Activated CD4-positive, alpha-beta T cell treated with anti-CD3 and anti-CD28 coated beads for 36 hours (primary cell): ENCODE data around the gene SIL1. TPM values are rescaled to one million over a fixed set of nuclear protein-coding genes. Genes with fewer than 3 reads are reported as not detected.
"Not testable (repeated sequence)": the region's sequence is repeated elsewhere in the genome, so short reads cannot be mapped to it uniquely, and the experiment has no call there.

Experiments
- ATAC-seq: fragments of 200-7000 bp; cut with Tn5 transposase; one replicate; pipeline ENCODE4 v1.10.0; 2021; ENCODE audit warnings: mild to moderate bottlenecking, moderate library complexity
- CTCF ChIA-PET: fragments of 350-600 bp; sonication (Branson Sonifier 250); formaldehyde crosslinking; loops from one replicate; lab custom pipeline; 2021; ENCODE audit warnings: antibody characterized with exemption; lab: Charles Lee
- POLR2A ChIA-PET: fragments of 350-600 bp; sonication (Branson Sonifier 250); formaldehyde crosslinking; loops from one replicate; lab custom pipeline; 2021; ENCODE audit warnings: antibody characterized with exemption, inconsistent platforms; lab: Charles Lee
- DNase-seq: peaks from one replicate; pipeline ENCODE4 v3.0.0-alpha.2; 2020
- H3K27ac Mint-ChIP-seq: one replicate; pipeline ENCODE4 v1.8.0; 2021; ENCODE audit warnings: mixed read lengths
- H3K27me3 Mint-ChIP-seq: one replicate; pipeline ENCODE4 v1.8.0; 2021; ENCODE audit warnings: mixed read lengths
- H3K36me3 Mint-ChIP-seq: one replicate; pipeline ENCODE4 v1.8.0; 2021; ENCODE audit warnings: low read depth, mixed read lengths
- H3K4me1 Mint-ChIP-seq: one replicate; pipeline ENCODE4 v1.8.0; 2021; ENCODE audit warnings: mixed read lengths
- H3K4me3 Mint-ChIP-seq: one replicate; pipeline ENCODE4 v1.8.0; 2021; ENCODE audit warnings: mild to moderate bottlenecking, moderate library complexity, mixed read lengths
- H3K9me3 Mint-ChIP-seq: one replicate; pipeline ENCODE4 v1.8.0; 2021; ENCODE audit warnings: low read depth, mixed read lengths
- intact Hi-C, 2 experiments: fragments of 100-400 bp; cut with DNase I in 1 of 2; cut with micrococcal nuclease in 1 of 2; formaldehyde crosslinking; loops; one replicate each; pipeline versions ENCODE4 v1.14.2 to v1.15.1; 2022 to 2024; cut with DNase I, micrococcal nuclease
- total RNA-seq, 2 experiments: library from RNA; stranded (reverse); gene quantifications; one replicate each; pipeline ENCODE4 v1.2.3, GENCODE V29; 2021

Gene SIL1
- total RNA-seq, 2 experiments from 2014 or later, result 11.2 to 14.4 TPM

DNA sequence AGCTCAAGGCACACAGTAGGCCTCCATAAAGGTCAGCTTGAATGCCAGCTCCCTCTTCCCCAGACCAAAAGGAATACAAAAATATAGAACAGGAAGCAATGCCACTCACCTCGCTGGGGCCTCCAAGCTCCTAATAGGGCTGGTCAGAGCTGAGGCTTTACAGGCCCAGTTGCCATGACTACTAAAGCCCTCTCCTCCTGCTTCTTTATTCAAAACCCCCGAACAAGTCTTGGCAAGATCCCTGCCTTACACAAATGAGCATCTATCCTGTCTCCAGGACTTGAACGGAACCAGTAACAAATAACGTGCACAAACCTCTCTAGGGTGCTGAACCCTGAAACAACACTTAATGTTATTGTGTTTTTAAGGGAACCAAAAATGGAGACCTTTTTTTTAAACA is 136.3 kb downstream of the SIL1 start:
- CTCF ChIA-PET, result interaction anchor here (0.6 to 0.7 kb wide), 2 partner anchors 46 to 364 kb away, joined by 3 read pairs; no protein-coding TSS in a partner anchor
- POLR2A ChIA-PET, result no interaction called here
- intact Hi-C loops, result no loop called here
- ATAC-seq, result no peak
- no peaks in the 10 kb centered on the region for H3K27me3 Mint-ChIP-seq
- no peak overlapping the region for H3K27ac Mint-ChIP-seq
- H3K36me3 Mint-ChIP-seq, result no peaks in the 10 kb centered on the region
- no peak overlapping the region for H3K4me3 Mint-ChIP-seq
- DNase-seq, result no peak
- H3K4me1 Mint-ChIP-seq, result no peaks in the 10 kb centered on the region
- no peaks in the 10 kb centered on the region for H3K9me3 Mint-ChIP-seq

DNA sequence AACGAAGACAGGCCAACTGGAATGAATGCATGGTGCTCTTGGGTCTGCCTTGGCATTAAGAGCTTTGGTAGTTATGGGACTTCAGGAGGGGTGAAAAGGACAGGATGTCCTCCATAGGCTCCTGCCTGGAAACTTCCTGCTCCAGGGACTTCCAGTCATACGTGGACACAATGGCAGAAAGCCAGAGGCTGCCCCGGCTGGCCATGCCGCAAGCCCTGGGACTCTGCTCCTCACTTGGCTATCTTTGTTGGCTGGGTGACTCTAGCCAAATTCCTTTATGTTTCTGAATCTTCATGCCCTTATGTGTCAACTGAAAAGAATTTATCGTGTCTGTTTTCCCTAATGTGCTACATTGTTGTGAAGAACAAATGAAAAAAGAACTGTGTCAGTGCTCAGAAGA is 136.9 kb downstream of the SIL1 start:
- CTCF ChIA-PET, result interaction anchor here (0.6 to 0.7 kb wide), 2 partner anchors 46 to 364 kb away, joined by 3 read pairs; no protein-coding TSS in a partner anchor
- POLR2A ChIA-PET, result no interaction called here
- DNase-seq (no peak), ATAC-seq (no peak)
- no peaks in the 10 kb centered on the region for H3K27me3 Mint-ChIP-seq
- no peaks in the 10 kb centered on the region for H3K4me1 Mint-ChIP-seq
- no peak overlapping the region for H3K27ac Mint-ChIP-seq
- H3K9me3 Mint-ChIP-seq, result no peaks in the 10 kb centered on the region
- no peak overlapping the region for H3K4me3 Mint-ChIP-seq
- no peaks in the 10 kb centered on the region for H3K36me3 Mint-ChIP-seq
- intact Hi-C loops, result no loop called here

DNA sequence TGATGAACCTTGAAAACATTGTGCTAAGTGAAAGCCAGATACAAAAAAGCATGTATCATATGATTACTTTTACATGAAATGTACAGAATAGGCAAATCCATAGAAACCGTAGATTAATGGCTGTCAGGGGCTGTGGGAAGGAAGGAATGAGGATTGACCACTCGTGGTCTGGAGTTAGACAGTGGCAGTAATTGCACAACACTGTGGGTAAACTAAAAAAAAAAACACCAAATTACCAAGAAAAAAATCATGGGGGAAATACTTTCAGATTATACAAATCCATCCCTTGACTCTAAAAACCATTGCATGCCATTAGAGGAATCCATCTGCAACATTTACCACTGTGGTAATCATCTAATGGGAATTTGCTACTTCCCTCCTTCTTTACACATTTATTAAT is 140.0 kb downstream of the SIL1 start:
- Mint-ChIP-seq H3K36me3 (no peaks in the 10 kb centered on the region), H3K4me3 (no peak overlapping the region), H3K9me3 (no peaks in the 10 kb centered on the region), H3K27ac (no peak overlapping the region), H3K4me1 (no peaks in the 10 kb centered on the region), H3K27me3 (no peaks in the 10 kb centered on the region)
- DNase-seq (no peak), ATAC-seq (no peak)
- intact Hi-C loops, result no loop called here
- POLR2A ChIA-PET, result no interaction called here
- CTCF ChIA-PET, result no interaction called here

DNA sequence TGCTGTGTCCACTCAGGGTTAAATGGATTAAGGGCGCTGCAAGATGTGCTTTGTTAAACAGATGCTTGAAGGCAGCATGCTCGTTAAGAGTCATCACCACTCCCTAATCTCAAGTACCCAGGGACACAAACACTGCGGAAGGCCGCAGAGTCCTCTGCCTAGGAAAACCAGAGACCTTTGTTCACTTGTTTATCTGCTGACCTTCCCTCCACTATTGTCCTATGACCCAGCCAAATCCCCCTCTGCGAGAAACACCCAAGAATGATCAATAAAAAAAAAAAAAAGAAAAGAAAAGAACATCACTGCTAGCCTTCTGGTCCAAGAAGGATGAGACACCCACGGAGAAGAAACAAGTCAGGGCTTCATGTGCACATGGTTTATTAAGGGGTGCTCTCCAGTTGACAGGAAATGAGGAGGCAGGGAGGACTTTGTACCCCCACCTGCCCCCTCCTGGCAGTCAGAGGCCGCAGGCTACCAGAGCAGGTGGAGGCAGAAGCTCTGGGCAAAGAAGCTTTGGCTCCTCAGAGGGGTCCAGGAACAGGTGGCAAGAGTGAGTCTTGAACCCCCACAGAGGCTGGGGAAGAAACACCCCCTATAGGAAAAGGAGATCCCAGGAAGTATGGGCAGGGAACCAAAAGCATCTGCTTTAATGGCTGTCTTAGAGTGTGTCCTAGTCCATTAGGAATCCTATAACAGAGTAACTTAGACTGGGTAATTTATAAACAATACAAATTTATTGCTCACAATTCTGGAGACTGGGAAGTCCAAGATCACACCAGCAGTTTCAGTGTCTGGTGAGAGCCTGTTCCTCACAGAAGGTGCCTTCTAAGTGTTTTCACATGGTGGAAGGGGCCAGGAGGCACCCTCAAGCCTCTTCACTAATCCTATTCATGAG is 140.9 kb downstream of the SIL1 start:
- H3K4me1 Mint-ChIP-seq, ATAC-seq, H3K36me3 Mint-ChIP-seq, H3K4me3 Mint-ChIP-seq, H3K27me3 Mint-ChIP-seq, H3K9me3 Mint-ChIP-seq, H3K27ac Mint-ChIP-seq, CTCF ChIA-PET, POLR2A ChIA-PET, DNase-seq, intact Hi-C loops: not testable (repeated sequence)

DNA sequence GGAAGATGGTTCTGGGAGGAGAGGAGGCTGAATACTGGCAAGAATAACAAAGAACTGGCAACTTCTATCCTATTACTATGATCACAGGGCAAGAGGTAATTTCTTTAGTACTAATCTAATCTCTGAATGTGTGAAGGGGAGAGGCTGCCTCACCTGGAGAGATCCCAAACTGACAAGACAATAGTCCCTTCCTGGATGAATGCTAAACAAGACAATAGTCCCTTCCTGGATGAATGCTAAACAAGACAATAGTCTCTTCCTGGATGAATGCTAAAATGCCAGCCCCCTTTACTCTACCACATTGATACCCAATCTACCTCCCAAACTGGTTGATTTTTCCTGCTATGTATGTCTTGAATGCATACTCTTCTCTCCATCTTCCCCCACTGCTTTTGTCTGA is 145.2 kb downstream of the SIL1 start:
- no peaks in the 10 kb centered on the region for H3K36me3 Mint-ChIP-seq
- no peak for DNase-seq
- intact Hi-C loops, result no loop called here
- no peak overlapping the region for H3K4me3 Mint-ChIP-seq
- H3K27me3 Mint-ChIP-seq, result no peaks in the 10 kb centered on the region
- H3K27ac Mint-ChIP-seq, result no peak overlapping the region
- POLR2A ChIA-PET, result no interaction called here
- ATAC-seq, result no peak
- no peaks in the 10 kb centered on the region for H3K4me1 Mint-ChIP-seq
- H3K9me3 Mint-ChIP-seq, result no peaks in the 10 kb centered on the region
- CTCF ChIA-PET, result no interaction called here

DNA sequence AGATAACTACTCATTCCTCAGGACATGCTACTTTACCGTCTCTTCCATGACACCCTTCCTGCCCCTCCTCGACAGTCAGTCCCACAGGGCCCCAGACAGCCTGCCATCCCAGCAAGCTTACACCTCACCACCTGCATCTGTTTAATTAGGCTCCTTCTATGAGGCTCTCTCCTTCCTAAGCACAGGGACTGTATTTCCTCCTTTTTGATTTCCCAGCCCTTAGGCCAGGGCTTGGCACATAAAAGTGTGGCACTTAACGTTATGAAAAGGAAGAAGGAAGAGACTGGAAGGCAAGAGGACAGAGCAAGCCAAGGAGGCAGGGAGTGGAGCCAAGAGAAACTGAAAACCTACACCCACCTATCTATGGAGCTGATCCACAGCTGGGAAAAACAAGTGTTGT is 146.8 kb downstream of the SIL1 start:
- CTCF ChIA-PET, result no interaction called here
- no peak overlapping the region for H3K27ac Mint-ChIP-seq

DNA sequence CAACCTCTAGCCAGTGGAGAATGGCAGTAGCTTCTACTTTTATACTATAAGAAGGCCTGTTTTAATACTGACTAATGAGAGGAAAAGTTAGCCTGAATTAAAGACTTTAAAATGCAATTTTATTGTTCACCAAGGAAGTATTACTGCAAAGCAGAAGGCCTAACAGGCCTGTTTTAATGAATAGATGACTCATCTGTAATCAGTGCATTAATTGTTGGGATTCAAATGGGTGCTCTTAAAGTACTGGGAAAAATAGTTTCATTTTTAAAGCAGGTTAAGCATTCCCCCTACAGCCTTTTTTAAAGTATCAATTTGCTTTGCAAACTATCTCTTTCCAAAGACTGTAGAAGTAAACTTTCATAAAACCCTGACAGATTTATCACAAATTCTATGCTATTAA is 147.7 kb downstream of the SIL1 start:
- no peak overlapping the region for H3K27ac Mint-ChIP-seq
- ChIA-PET CTCF (no interaction called here), POLR2A (no interaction called here)
- H3K4me3 Mint-ChIP-seq, result no peak overlapping the region
- ATAC-seq (no peak), DNase-seq (no peak)
- intact Hi-C loops, result no loop called here
- no peaks in the 10 kb centered on the region for H3K36me3 Mint-ChIP-seq
- H3K27me3 Mint-ChIP-seq, result no peaks in the 10 kb centered on the region
- no peaks in the 10 kb centered on the region for H3K9me3 Mint-ChIP-seq
- H3K4me1 Mint-ChIP-seq, result no peaks in the 10 kb centered on the region

More for the DNA sequence above, 146.8 kb downstream of the SIL1 start:
- H3K27me3 Mint-ChIP-seq, result no peaks in the 10 kb centered on the region
- DNase-seq (no peak), ATAC-seq (no peak)
- H3K4me1 Mint-ChIP-seq, result no peaks in the 10 kb centered on the region
- intact Hi-C loops, result no loop called here
- no peaks in the 10 kb centered on the region for H3K9me3 Mint-ChIP-seq
- H3K4me3 Mint-ChIP-seq, result no peak overlapping the region
- POLR2A ChIA-PET, result no interaction called here
- no peaks in the 10 kb centered on the region for H3K36me3 Mint-ChIP-seq

DNA sequence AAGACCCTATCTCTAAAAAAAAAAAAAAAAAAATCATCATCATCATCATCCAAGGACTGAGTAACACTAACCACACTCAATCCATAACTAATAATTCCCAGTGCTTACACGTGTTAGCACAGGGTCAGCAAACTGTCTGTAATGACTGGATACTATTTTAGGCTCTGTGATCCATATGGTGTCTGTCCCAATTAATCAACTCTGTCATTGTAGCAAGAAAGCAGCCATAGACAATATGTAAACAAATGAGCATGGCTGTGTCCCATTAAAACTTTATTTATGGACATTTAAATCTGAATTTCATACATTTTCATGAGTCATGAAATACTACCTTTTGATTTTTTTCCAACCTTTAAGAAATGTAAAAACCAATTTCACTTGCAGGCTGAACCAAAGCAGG is 148.4 kb downstream of the SIL1 start:
- Mint-ChIP-seq H3K36me3 (no peaks in the 10 kb centered on the region), H3K27me3 (no peaks in the 10 kb centered on the region), H3K9me3 (no peaks in the 10 kb centered on the region), H3K4me1 (no peaks in the 10 kb centered on the region), H3K27ac (no peak overlapping the region), H3K4me3 (no peak overlapping the region)
- intact Hi-C loops, result no loop called here
- DNase-seq, result no peak
- POLR2A ChIA-PET, result no interaction called here
- CTCF ChIA-PET, result no interaction called here
- ATAC-seq, result no peak

DNA sequence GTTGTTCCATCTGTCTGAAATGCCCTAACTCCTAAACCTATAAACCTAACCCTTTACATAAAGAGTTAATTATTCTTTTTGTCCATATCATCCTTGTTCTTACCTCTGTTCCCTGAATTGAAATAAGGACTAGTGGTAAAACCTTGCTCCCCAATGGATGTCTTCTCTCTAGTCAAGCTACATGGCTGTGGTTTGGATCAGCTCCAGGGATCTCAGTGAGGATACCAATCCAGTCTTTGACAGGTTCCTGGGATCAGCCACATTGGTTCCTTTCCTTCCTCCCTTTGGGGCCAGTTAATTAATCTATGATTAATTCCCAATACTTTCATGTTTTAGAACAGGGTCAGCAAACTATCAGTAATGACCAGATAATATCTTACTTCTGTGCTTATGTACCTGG is 151.6 kb downstream of the SIL1 start:
- Mint-ChIP-seq H3K4me3 (no peak overlapping the region), H3K9me3 (no peaks in the 10 kb centered on the region), H3K27me3 (no peaks in the 10 kb centered on the region), H3K27ac (no peak overlapping the region), H3K4me1 (no peaks in the 10 kb centered on the region), H3K36me3 (no peaks in the 10 kb centered on the region)
- DNase-seq (no peak), ATAC-seq (no peak)
- intact Hi-C loops, result no loop called here
- POLR2A ChIA-PET, result no interaction called here
- CTCF ChIA-PET, result no interaction called here

DNA sequence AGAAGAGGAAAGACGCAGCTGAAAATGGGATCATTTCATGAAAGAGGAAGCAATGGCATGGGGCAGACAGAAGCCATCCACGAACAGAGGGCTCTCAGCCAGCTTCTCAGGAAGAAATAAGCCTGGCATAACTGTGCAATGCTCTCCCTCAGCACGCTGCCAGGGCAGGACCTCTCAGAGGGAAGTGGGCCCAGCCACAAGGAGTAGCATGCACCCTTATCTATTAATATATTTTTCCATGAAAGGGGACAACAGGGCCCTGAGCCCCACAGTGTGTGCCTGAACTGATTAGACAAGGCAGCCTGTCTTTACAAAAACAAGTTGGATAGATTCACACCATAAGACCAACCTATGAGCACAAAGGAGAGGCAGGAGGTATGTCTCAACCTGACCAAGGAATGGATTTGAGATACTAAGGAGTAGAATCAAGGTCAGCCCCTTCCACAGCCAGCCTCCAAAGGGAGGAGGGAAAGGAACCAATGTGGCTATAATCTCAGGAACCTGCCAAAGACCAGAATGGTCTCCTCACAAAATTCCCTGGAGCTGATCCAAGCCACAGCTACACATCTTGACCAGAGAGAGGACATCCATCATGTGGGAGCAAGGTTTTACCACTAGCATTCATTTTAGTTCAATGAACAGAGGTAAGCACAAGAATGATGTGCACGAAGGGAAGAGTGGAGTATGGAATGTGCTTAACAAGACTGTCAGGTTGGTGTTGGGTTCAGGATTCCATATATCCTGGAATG is 154.8 kb downstream of the SIL1 start:
- H3K36me3 Mint-ChIP-seq, result no peaks in the 10 kb centered on the region
- CTCF ChIA-PET, result no interaction called here
- H3K9me3 Mint-ChIP-seq, result no peaks in the 10 kb centered on the region
- no peak for ATAC-seq
- no peak overlapping the region for H3K4me3 Mint-ChIP-seq
- no peaks in the 10 kb centered on the region for H3K27me3 Mint-ChIP-seq
- H3K4me1 Mint-ChIP-seq, result no peaks in the 10 kb centered on the region
- DNase-seq, result no peak
- no peak overlapping the region for H3K27ac Mint-ChIP-seq
- intact Hi-C loops, result no loop called here
- POLR2A ChIA-PET, result no interaction called here

DNA sequence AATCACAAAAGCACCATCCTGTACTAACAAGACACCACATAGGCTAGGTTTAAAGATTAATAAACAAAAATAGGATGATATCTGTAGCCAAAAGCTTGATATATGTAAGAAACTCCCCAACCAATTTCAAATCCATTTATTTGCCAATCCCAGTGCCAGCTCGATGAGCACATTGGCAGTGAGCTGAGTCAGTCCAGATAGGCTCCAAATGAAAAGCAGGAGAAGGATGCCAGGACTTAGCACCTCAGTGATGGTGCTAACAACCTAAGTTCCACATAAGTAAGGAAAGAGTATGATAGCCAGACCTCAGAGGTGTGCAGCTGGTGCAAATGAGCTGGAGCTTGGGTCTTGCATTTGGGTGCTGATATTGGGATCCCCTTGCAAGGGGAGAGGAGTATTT is 158.1 kb downstream of the SIL1 start:
- DNase-seq (no peak), ATAC-seq (no peak)
- Mint-ChIP-seq H3K27ac (no peak overlapping the region), H3K36me3 (peaks cover 3% of the 10 kb centered on the region), H3K27me3 (peaks cover 4% of the 10 kb centered on the region), H3K4me1 (no peaks in the 10 kb centered on the region), H3K9me3 (peaks cover 9% of the 10 kb centered on the region), H3K4me3 (no peak overlapping the region)
- intact Hi-C loops, result no loop called here
- ChIA-PET POLR2A (no interaction called here), CTCF (interaction anchor here (0.5 kb wide), 1 partner anchor 212 kb away, joined by 3 read pairs; no protein-coding TSS in a partner anchor)
